HepG2 (cell line): ENCODE measurements around the gene CDIP1. TPM values are rescaled to one million over a fixed set of nuclear protein-coding genes. Genes with fewer than 3 reads are reported as not detected.

ENCODE experiments used
- ARID3A ChIP-seq: IDR thresholded peaks from 2 replicates; pipeline ENCODE4 v1.6.1; 2012; ENCODE audit warnings: low read depth, low read length, improper control_type of control experiment
- ELK4 ChIP-seq: sonication (generic); formaldehyde crosslinking; IDR thresholded peaks from 2 replicates; pipeline ENCODE4 v1.9.0; 2021; ENCODE audit warnings: missing genetic modification reagents, borderline replicate concordance
- FOXP1 ChIP-seq, 2 experiments: fragments of 450-650 bp in 1 of 2; IDR thresholded peaks; 2 replicates each; pipeline ENCODE4 v1.6.1; 2017 to 2018; ENCODE audit warnings: antibody characterized with exemption in 1 of 2
- GPN1 ChIP-seq: sonication (generic); formaldehyde crosslinking; IDR thresholded peaks from 2 replicates; pipeline ENCODE4 v1.5.1; 2020; ENCODE audit warnings: missing genetic modification reagents, borderline replicate concordance
- MTF2 ChIP-seq: sonication (generic); formaldehyde crosslinking; IDR thresholded peaks from 2 replicates; pipeline ENCODE4 v1.5.0; 2020; ENCODE audit warnings: missing genetic modification reagents, borderline replicate concordance
- PREB ChIP-seq: sonication (generic); formaldehyde crosslinking; IDR thresholded peaks from 2 replicates; pipeline ENCODE4 v1.4.0; 2020; ENCODE audit warnings: missing genetic modification reagents
- SP5 ChIP-seq: IDR thresholded peaks from 2 replicates; pipeline ENCODE4 v1.6.1; 2016; ENCODE audit warnings: low read depth, borderline replicate concordance
- ZBTB40 ChIP-seq, 2 experiments: fragments of 450-650 bp in 1 of 2; sonication (generic) in 1 of 2; formaldehyde crosslinking in 1 of 2; IDR thresholded peaks; 2 replicates each; pipeline versions ENCODE4 v1.6.1 to v1.8.0; 2016 to 2022; ENCODE audit warnings: antibody characterized with exemption in 1 of 2, mild to moderate bottlenecking in 1 of 2, missing genetic modification reagents in 1 of 2
- ZMYM4 ChIP-seq: sonication (generic); formaldehyde crosslinking; IDR thresholded peaks from 2 replicates; pipeline ENCODE4 v1.8.1; 2023; ENCODE audit warnings: mild to moderate bottlenecking, missing genetic modification reagents
- ZNF24 ChIP-seq: fragments of 450-650 bp; IDR thresholded peaks from 2 replicates; pipeline ENCODE4 v1.6.1; 2017; ENCODE audit warnings: antibody characterized with exemption, mild to moderate bottlenecking
- ZNF746 ChIP-seq: sonication (generic); formaldehyde crosslinking; IDR thresholded peaks from 2 replicates; pipeline ENCODE4 v1.8.0; 2022; ENCODE audit warnings: mild to moderate bottlenecking, missing genetic modification reagents
- ZSCAN21 ChIP-seq: sonication (generic); formaldehyde crosslinking; IDR thresholded peaks from 2 replicates; pipeline ENCODE4 v1.8.0; 2022; ENCODE audit warnings: mild to moderate bottlenecking, missing genetic modification reagents, moderate library complexity, borderline replicate concordance
- polyA plus RNA-seq, 8 experiments: library from polyadenylated mRNA; depleted of rRNA in 3 of 8; stranded (reverse) in 7 of 8; unstranded in 1 of 8; fragments of >200 nt; fragmentation: Illumina TruSeq in 4 of 8; extraction: Trizol in 4 of 8; gene quantifications; 2 replicates each; pipeline versions ENCODE4 v1.2.1 to v1.2.3, GENCODE V29; 2011 to 2016; ENCODE audit warnings: low read depth in 4 of 8, missing spikeins in 1 of 8, mixed read lengths in 1 of 8; ENCODE audit not compliant: insufficient read depth in 1 of 8
- total RNA-seq, 5 experiments: library from RNA; depleted of rRNA; stranded (reverse); fragments of >200 nt; fragmentation: Illumina TruSeq; extraction: Trizol; gene quantifications; 2 replicates each; pipeline ENCODE4 v1.2.3, GENCODE V29; 2016; ENCODE audit warnings: low read depth in 1 of 5

CDIP1 gene
- total and polyA plus RNA-seq, 2 of the 13 experiments (the other 11 are each of a cell fraction or from before 2014, with no cell fraction given): 31.2 to 56.7 TPM

GRCh38 chr16:4538350-4539235 lies at the start of gene CDIP1 (continued):
- no peak for TF ChIP-seq ZBTB40 (IDR thresholded peaks at IDR 0.05)
- peak; percentile 95 for TF ChIP-seq ZBTB40 (CRISPR knock-in tag; IDR thresholded peaks at IDR 0.05)
- 0 out of 2 replicates have a peak, but pooled peaks have one; percentile 40 for TF ChIP-seq MTF2
- peak; percentile 95 for TF ChIP-seq ZNF746
- no peak; the same call in 1 of the 2 replicates for TF ChIP-seq ELK4 (CRISPR knock-in tag)
- 0 out of 2 replicates have a peak, but pooled peaks have one; percentile 89 for TF ChIP-seq PREB (CRISPR knock-in tag)
- TF ChIP-seq ZNF24: peak; percentile 36; the same call in 1 of the 2 replicates
- no peak for TF ChIP-seq GPN1
- TF ChIP-seq ZMYM4 (CRISPR knock-in tag): peak; percentile 97
- TF ChIP-seq ARID3A: no peak
- peak; percentile 62; the same call in 1 of the 2 replicates for TF ChIP-seq SP5 (CRISPR knock-in tag)
- peak; percentile 99 for TF ChIP-seq ZSCAN21
- no peak for TF ChIP-seq FOXP1 (IDR thresholded peaks at IDR 0.05)
- no peak for TF ChIP-seq FOXP1 (CRISPR knock-in tag; IDR thresholded peaks at IDR 0.05)
